HepG2 (cell line): ENCODE results near the gene MIOS. TPM values are rescaled to one million over a fixed set of nuclear protein-coding genes. Genes with fewer than 3 reads are reported as not detected.
A peak's percentile ranks its signal among the peaks of the same experiment; 100 is the strongest.

Experiments
- BATF2 ChIP-seq: sonication (generic); formaldehyde crosslinking; IDR thresholded peaks from 2 replicates; pipeline ENCODE4 v1.8.0; 2022; ENCODE audit warnings: mild to moderate bottlenecking, missing genetic modification reagents, moderate library complexity
- CEBPG ChIP-seq: IDR thresholded peaks from 2 replicates; pipeline ENCODE4 v1.6.1; 2016
- ELF1 ChIP-seq: sonication (generic); formaldehyde crosslinking; IDR thresholded peaks from 2 replicates; pipeline ENCODE4 v1.4.0; 2020; ENCODE audit warnings: missing genetic modification reagents
- FOSL2 ChIP-seq: sonication (generic); formaldehyde crosslinking; IDR thresholded peaks from 2 replicates; pipeline ENCODE4 v1.4.0; 2020; ENCODE audit warnings: missing genetic modification reagents
- HES4 ChIP-seq: sonication (generic); formaldehyde crosslinking; IDR thresholded peaks from 2 replicates; pipeline ENCODE4 v1.9.0; 2021; ENCODE audit warnings: mild to moderate bottlenecking, missing genetic modification reagents, borderline replicate concordance
- HIVEP1 ChIP-seq: sonication (generic); formaldehyde crosslinking; IDR thresholded peaks from 2 replicates; pipeline ENCODE4 v1.4.0; 2020; ENCODE audit warnings: mild to moderate bottlenecking, missing genetic modification reagents
- NCOA2 ChIP-seq: sonication (generic); formaldehyde crosslinking; IDR thresholded peaks from 2 replicates; pipeline ENCODE4 v1.8.0; 2022; ENCODE audit warnings: inconsistent platforms
- PAXIP1 ChIP-seq: sonication (generic); formaldehyde crosslinking; conservative IDR thresholded peaks from 2 replicates; pipeline ENCODE4 v1.4.0; 2020; ENCODE audit warnings: mild to moderate bottlenecking, missing genetic modification reagents, moderate library complexity
- PHF21A ChIP-seq: sonication (generic); formaldehyde crosslinking; IDR thresholded peaks from 2 replicates; pipeline ENCODE4 v1.5.0; 2020; ENCODE audit warnings: mild to moderate bottlenecking, missing genetic modification reagents
- SAP130 ChIP-seq: IDR thresholded peaks from 2 replicates; pipeline ENCODE4 v1.6.1; 2016; ENCODE audit warnings: low read depth
- SOX5 ChIP-seq: IDR thresholded peaks from 2 replicates; pipeline ENCODE4 v1.6.1; 2016; ENCODE audit warnings: borderline replicate concordance
- SP4 ChIP-seq: sonication (generic); formaldehyde crosslinking; IDR thresholded peaks from 2 replicates; pipeline ENCODE4 v1.8.1; 2023; ENCODE audit warnings: mild to moderate bottlenecking, missing genetic modification reagents
- YEATS2 ChIP-seq: sonication (generic); formaldehyde crosslinking; IDR thresholded peaks from 2 replicates; pipeline ENCODE4 v1.4.0; 2020; ENCODE audit warnings: missing genetic modification reagents, borderline replicate concordance
- ZNF124 ChIP-seq: sonication (generic); formaldehyde crosslinking; IDR thresholded peaks from 2 replicates; pipeline ENCODE4 v1.4.0; 2020; ENCODE audit warnings: missing genetic modification reagents
- ZNF737 ChIP-seq: sonication (generic); formaldehyde crosslinking; IDR thresholded peaks from 2 replicates; pipeline ENCODE4 v1.5.0; 2020; ENCODE audit warnings: missing genetic modification reagents, mild to moderate bottlenecking, borderline replicate concordance
- polyA plus RNA-seq, 8 experiments: library from polyadenylated mRNA; depleted of rRNA in 3 of 8; stranded (reverse) in 7 of 8; unstranded in 1 of 8; fragments of >200 nt; fragmentation: Illumina TruSeq in 4 of 8; extraction: Trizol in 4 of 8; gene quantifications; 2 replicates each; pipeline versions ENCODE4 v1.2.1 to v1.2.3, GENCODE V29; 2011 to 2016; ENCODE audit warnings: low read depth in 4 of 8, missing spikeins in 1 of 8, mixed read lengths in 1 of 8; ENCODE audit not compliant: insufficient read depth in 1 of 8
- total RNA-seq, 5 experiments: library from RNA; depleted of rRNA; stranded (reverse); fragments of >200 nt; fragmentation: Illumina TruSeq; extraction: Trizol; gene quantifications; 2 replicates each; pipeline ENCODE4 v1.2.3, GENCODE V29; 2016; ENCODE audit warnings: low read depth in 1 of 5
- TF ChIP-seq, protein P1 (sequence below): sonication (generic); formaldehyde crosslinking; IDR thresholded peaks from 2 replicates; pipeline ENCODE4 v1.4.0; 2020; ENCODE audit warnings: missing genetic modification reagents
- TF ChIP-seq, protein P2 (sequence below): sonication (generic); formaldehyde crosslinking; IDR thresholded peaks from 2 replicates; pipeline ENCODE4 v1.8.0; 2022; ENCODE audit warnings: missing genetic modification reagents, mild to moderate bottlenecking, moderate library complexity, borderline replicate concordance
- TF ChIP-seq, protein P3 (sequence below): sonication (generic); formaldehyde crosslinking; IDR thresholded peaks from 2 replicates; pipeline ENCODE4 v1.5.0; 2020; ENCODE audit warnings: mild to moderate bottlenecking, missing genetic modification reagents, borderline replicate concordance

MIOS gene
- total and polyA plus RNA-seq, 2 of the 13 experiments (the other 11 are each of a cell fraction or from before 2014, with no cell fraction given), result 15.2 to 33.5 TPM

GRCh38 chr7:7647495-7648036, 80.9 kb downstream of the MIOS start (continued):
- TF ChIP-seq PAXIP1 (CRISPR knock-in tag) (0 out of 2 replicates have a peak, but pooled peaks have one; percentile 32), ZNF124 (CRISPR knock-in tag) (peak; percentile 52; the same call in 1 of the 2 replicates), SAP130 (CRISPR knock-in tag) (0 out of 2 replicates have a peak, but pooled peaks have one; percentile 27), HIVEP1 (CRISPR knock-in tag) (no peak), YEATS2 (CRISPR knock-in tag) (no peak), NCOA2 (CRISPR knock-in tag) (peak; percentile 60; the same call in 1 of the 2 replicates), BATF2 (CRISPR knock-in tag) (no peak), ELF1 (no peak), ZNF737 (CRISPR knock-in tag) (no peak), PHF21A (CRISPR knock-in tag) (peak; percentile 15; the same call in 1 of the 2 replicates), FOSL2 (peak; percentile 48; the same call in 1 of the 2 replicates), SP4 (CRISPR knock-in tag) (no peak), HES4 (no peak), SOX5 (CRISPR knock-in tag) (peak; percentile 29; the same call in 1 of the 2 replicates), CEBPG (CRISPR knock-in tag) (peak; percentile 44; the same call in 1 of the 2 replicates)
- TF ChIP-seq, protein P1, sequence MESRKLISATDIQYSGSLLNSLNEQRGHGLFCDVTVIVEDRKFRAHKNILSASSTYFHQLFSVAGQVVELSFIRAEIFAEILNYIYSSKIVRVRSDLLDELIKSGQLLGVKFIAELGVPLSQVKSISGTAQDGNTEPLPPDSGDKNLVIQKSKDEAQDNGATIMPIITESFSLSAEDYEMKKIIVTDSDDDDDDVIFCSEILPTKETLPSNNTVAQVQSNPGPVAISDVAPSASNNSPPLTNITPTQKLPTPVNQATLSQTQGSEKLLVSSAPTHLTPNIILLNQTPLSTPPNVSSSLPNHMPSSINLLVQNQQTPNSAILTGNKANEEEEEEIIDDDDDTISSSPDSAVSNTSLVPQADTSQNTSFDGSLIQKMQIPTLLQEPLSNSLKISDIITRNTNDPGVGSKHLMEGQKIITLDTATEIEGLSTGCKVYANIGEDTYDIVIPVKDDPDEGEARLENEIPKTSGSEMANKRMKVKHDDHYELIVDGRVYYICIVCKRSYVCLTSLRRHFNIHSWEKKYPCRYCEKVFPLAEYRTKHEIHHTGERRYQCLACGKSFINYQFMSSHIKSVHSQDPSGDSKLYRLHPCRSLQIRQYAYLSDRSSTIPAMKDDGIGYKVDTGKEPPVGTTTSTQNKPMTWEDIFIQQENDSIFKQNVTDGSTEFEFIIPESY (CRISPR knock-in tag), result 0 out of 2 replicates have a peak, but pooled peaks have one; percentile 17
- TF ChIP-seq, protein P2, sequence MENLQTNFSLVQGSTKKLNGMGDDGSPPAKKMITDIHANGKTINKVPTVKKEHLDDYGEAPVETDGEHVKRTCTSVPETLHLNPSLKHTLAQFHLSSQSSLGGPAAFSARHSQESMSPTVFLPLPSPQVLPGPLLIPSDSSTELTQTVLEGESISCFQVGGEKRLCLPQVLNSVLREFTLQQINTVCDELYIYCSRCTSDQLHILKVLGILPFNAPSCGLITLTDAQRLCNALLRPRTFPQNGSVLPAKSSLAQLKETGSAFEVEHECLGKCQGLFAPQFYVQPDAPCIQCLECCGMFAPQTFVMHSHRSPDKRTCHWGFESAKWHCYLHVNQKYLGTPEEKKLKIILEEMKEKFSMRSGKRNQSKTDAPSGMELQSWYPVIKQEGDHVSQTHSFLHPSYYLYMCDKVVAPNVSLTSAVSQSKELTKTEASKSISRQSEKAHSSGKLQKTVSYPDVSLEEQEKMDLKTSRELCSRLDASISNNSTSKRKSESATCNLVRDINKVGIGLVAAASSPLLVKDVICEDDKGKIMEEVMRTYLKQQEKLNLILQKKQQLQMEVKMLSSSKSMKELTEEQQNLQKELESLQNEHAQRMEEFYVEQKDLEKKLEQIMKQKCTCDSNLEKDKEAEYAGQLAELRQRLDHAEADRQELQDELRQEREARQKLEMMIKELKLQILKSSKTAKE (CRISPR knock-in tag), result no peak
- TF ChIP-seq, protein P3, sequence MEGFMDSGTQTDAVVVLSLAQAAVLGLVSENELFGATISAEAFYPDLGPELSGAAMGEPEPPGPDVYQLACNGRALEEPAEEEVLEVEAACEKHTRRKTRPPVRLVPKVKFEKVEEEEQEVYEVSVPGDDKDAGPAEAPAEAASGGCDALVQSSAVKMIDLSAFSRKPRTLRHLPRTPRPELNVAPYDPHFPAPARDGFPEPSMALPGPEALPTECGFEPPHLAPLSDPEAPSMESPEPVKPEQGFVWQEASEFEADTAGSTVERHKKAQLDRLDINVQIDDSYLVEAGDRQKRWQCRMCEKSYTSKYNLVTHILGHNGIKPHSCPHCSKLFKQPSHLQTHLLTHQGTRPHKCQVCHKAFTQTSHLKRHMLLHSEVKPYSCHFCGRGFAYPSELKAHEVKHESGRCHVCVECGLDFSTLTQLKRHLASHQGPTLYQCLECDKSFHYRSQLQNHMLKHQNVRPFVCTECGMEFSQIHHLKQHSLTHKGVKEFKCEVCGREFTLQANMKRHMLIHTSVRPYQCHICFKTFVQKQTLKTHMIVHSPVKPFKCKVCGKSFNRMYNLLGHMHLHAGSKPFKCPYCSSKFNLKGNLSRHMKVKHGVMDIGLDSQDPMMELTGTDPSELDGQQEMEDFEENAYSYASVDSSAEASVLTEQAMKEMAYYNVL (CRISPR knock-in tag), result no peak
